AG10803 (cell line): ENCODE data around the gene ZWILCH.
A peak's percentile ranks its signal among the peaks of the same experiment; 100 is the strongest.

Experiments used
- DNase-seq: peaks from one replicate; pipeline ENCODE4 v3.0.0; 2010; ENCODE audit warnings: low read depth
- H3K4me3 ChIP-seq: 2 replicates; pipeline ENCODE4 v1.5.1; 2011; ENCODE audit warnings: mild to moderate bottlenecking, low read length, control low read depth
- TF ChIP-seq, protein P1 (sequence below): conservative IDR thresholded peaks from 2 replicates; pipeline ENCODE4 v1.5.1; 2011; ENCODE audit warnings: mild to moderate bottlenecking, low read length, control low read depth, inconsistent platforms

Gene ZWILCH

DNA sequence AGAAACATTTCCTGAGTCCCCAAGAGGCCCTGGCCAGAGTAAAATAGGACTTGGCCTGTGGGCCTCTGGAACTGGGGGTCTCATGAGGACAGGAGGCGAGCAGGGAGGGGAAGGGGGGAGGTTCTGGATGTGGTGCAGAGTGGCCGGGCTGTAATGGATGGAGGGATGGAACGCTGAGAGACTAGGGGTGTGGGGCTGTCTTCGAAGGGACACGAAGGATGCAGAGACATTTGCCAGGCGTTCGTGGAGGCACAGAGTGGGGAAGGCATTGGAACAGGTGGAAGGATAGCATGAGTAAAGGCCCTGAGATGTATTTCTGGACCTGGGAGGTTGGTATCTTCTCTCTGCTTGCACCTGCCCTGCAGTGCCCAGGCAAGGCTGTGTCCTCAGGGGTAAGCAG lies 62.8 kb downstream of the ZWILCH start:
- TF ChIP-seq, protein P1, sequence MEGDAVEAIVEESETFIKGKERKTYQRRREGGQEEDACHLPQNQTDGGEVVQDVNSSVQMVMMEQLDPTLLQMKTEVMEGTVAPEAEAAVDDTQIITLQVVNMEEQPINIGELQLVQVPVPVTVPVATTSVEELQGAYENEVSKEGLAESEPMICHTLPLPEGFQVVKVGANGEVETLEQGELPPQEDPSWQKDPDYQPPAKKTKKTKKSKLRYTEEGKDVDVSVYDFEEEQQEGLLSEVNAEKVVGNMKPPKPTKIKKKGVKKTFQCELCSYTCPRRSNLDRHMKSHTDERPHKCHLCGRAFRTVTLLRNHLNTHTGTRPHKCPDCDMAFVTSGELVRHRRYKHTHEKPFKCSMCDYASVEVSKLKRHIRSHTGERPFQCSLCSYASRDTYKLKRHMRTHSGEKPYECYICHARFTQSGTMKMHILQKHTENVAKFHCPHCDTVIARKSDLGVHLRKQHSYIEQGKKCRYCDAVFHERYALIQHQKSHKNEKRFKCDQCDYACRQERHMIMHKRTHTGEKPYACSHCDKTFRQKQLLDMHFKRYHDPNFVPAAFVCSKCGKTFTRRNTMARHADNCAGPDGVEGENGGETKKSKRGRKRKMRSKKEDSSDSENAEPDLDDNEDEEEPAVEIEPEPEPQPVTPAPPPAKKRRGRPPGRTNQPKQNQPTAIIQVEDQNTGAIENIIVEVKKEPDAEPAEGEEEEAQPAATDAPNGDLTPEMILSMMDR, result no peak
- DNase-seq, result no peak
- no peak overlapping the region for H3K4me3 ChIP-seq

GRCh38 chr15:66569461-66570137 lies 64.5 kb downstream of the ZWILCH start:
- TF ChIP-seq, protein P1, result no peak
- no peak for DNase-seq
- H3K4me3 ChIP-seq, result no peak overlapping the region

- DNase-seq, result no peak
- TF ChIP-seq, protein P1, result no peak
- H3K4me3 ChIP-seq, result no peak overlapping the region
Measured at GRCh38 chr15:66570327-66570726, 65.2 kb downstream of the ZWILCH start.

DNA sequence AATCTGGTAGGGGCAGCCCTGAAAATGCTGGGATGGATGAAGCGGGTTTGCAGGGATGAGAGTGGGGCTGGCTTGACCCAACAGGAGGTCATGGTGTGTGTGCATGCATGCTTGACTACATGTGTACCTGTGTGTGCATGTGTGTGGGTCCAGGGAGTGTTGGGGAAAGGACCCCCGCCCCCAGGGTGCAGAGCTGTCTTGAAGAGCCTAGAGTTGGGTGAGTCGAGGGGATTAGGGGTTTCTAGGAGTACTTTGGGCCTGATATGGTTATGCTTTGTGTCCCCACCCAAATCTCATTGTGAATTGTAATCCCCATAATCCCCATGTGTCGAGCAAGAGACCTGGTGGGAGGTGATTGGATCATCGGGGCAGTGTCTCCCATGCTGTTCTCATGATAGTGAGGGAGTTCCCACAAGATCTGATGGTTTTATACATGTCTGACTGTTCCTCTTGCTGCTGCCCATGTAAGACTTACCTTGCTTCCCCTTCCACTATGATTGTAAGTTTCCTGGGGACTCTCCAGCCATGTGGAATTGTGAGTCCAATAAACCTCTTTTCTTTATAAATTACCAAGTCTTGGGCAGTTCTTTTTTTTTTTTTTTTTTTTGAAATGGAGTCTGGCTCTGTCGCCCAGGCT lies 65.8 kb downstream of the ZWILCH start:
- H3K4me3 ChIP-seq, result no peak overlapping the region
- no peak for DNase-seq
- TF ChIP-seq, protein P1, result no peak

DNA sequence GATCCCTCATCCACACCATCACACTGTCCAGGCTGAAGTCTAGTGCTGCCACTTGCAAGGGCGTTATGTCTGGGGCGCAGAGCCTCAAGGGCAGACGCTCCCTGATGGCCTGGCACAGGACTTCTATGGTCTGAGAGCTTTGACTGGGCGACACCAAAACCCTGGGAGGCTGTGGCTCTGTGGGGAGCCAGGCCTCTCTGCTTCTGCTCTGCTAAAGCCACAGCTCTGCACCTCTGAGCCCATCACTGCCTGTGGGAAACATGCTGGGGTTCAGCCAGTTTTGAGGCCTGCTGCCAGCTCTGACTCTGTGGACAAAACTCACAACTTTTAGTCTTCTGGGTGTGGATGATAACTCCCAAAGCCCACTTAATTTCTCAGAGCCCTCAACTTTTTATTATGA lies 67.0 kb downstream of the ZWILCH start:
- DNase-seq, result peak; percentile 21
- no peak overlapping the region for H3K4me3 ChIP-seq
- TF ChIP-seq, protein P1, result no peak

DNA sequence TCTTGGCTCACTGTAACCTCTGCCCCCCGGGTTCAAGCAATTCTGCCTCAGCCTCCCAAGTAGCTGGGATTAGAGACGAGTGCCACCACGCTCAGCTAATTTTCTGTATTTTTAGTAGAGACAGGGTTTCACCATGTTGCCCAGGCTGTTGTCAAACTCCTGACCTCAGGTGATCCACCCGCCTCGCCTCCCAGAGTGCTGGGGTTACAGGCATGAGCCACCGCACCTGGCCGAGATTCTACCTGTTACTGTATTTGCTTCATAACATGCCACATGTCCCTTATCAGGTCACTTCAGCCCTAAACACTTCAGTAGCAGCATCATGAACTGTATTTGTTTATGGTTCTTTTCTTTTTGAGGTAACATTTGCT lies 68.2 kb downstream of the ZWILCH start:
- DNase-seq, result no peak
- TF ChIP-seq, protein P1, result no peak

More for the DNA sequence above, 68.2 kb downstream of the ZWILCH start:
- H3K4me3 ChIP-seq, result no peak overlapping the region
